Stomach (tissue), 9 donors: Measurements from ENCODE around the gene PTPRE. TPM values are rescaled to one million over a fixed set of nuclear protein-coding genes. Genes with fewer than 3 reads are reported as not detected.

Source experiments
- DNase-seq, 2 donors: peaks; one replicate each; pipeline versions ENCODE4 v3.0.0 to v3.0.0-alpha.2; 2013 to 2019
- H3K27ac ChIP-seq, 5 donors: fragments of 200-600 bp in 4 of 5; sonication (generic) in 4 of 5; one replicate each; pipeline ENCODE4 v1.5.1; 2013 to 2019; ENCODE audit warnings: mild to moderate bottlenecking in 1 of 5, moderate library complexity in 1 of 5
- H3K27me3 ChIP-seq, 3 donors: fragments of 200-600 bp; sonication (generic); one replicate each; pipeline ENCODE4 v1.5.1; 2017 to 2019; ENCODE audit warnings: mixed run types in 1 of 3
- H3K36me3 ChIP-seq, 4 donors: fragments of 200-600 bp; sonication (generic); 1 replicate in 3 of 4; 2 replicates in 1 of 4; pipeline ENCODE4 v1.5.1; 2016 to 2019
- H3K4me1 ChIP-seq, 4 donors: fragments of 200-600 bp; sonication (generic); one replicate each; pipeline ENCODE4 v1.5.1; 2016 to 2019
- H3K4me3 ChIP-seq, 4 donors: fragments of 200-600 bp; sonication (generic) in 3 of 4; one replicate each; pipeline ENCODE4 v1.5.1; 2016 to 2019; ENCODE audit warnings: mild to moderate bottlenecking in 1 of 4
- H3K9me3 ChIP-seq, 4 donors: fragments of 200-600 bp; sonication (generic); one replicate each; pipeline ENCODE4 v1.5.1; 2016 to 2019
- EP300 ChIP-seq: sonication (generic); formaldehyde crosslinking; IDR thresholded peaks from one replicate; pipeline ENCODE4 v1.6.1; 2017; ENCODE audit warnings: antibody characterized with exemption
- POLR2A ChIP-seq, 4 donors: fragments of 450-650 bp; IDR thresholded peaks; one replicate each; pipeline ENCODE4 v1.6.1; 2016; ENCODE audit warnings: antibody characterized with exemption in 4 of 4, control low read depth in 2 of 4, mild to moderate bottlenecking in 1 of 4, moderate library complexity in 1 of 4
- POLR2AphosphoS5 ChIP-seq, 3 donors: sonication (generic); formaldehyde crosslinking; IDR thresholded peaks; one replicate each; pipeline ENCODE4 v1.6.1; 2016; ENCODE audit warnings: antibody characterized with exemption in 3 of 3
- WGBS, 5 donors: extraction: QIAGEN DNeasy Blood & Tissue Kit in 3 of 5; methylation state at CpG; one replicate each; pipeline versions ENCODE4 v1.1.5 to v1.1.7; 2013 to 2018; 5-methylcytosine and 5-hydroxymethylcytosine counted together
- intact Hi-C: fragments of 100-400 bp; cut with DNase I; formaldehyde crosslinking; loops from one replicate; pipeline ENCODE4 v1.15.1; 2023; ENCODE audit warnings: low total_unique reads
- polyA plus RNA-seq, 3 donors: library from polyadenylated mRNA; stranded (reverse); fragments of 200-250 nt; gene quantifications; one replicate each; pipeline ENCODE4 v1.2.3, GENCODE V29; 2013
- total RNA-seq, 5 donors: library from RNA; depleted of rRNA; stranded (reverse); fragments of >200 nt; gene quantifications; one replicate each; pipeline versions ENCODE4 v1.1.0 to v1.2.3, GENCODE V29; 2014 to 2016
- TF ChIP-seq, protein P1 (sequence below), 7 experiments: fragments of 450-650 bp in 4 of 7; fragments of 200-600 bp in 3 of 7; sonication (generic) in 3 of 7; IDR thresholded peaks; one replicate each; pipeline ENCODE4 v1.5.1; 2016 to 2019; ENCODE audit warnings: antibody characterized with exemption in 7 of 7, control low read depth in 2 of 7, mild to moderate bottlenecking in 1 of 7
- donor health status: healthy with polysubstance abuse.
- donor health status: Bipolar disorder and iron deficiency.
- donor health status: healthy.

PTPRE gene
- total and polyA plus RNA-seq, 8 donors: 4.0 to 26.4 (median 8.9) TPM

DNA sequence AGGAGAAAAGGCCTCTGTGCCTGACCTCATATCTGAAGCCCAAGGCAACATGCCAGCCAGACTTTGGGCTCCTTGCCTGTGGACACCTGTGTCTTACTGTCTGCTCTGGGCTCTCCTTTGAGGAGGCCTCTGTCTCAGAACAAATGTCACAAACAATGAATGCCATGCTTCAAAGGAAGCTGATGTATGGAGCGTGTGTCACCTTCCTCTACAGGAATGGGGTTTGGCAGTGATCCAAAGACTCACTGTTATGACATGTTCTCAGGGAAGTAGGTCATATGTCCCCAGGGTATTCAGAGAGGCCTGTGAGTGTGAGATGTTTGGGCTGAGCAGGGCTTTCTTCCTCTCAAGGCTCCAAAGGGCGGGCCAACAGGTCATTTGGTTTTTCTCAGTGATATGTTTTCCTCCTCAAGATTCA, 38.4 kb downstream of the PTPRE start:
- Histone ChIP-seq H3K27me3 (no peaks in the 10 kb centered on the region), H3K4me1 (peaks cover 0 to 15% (median 0%) of the 10 kb centered on the region in 4 donors), H3K9me3 (no peaks in the 10 kb centered on the region), H3K27ac (peak overlapping the region in 1 of 5 donors; percentile 18), H3K4me3 (no peak overlapping the region), H3K36me3 (no peaks in the 10 kb centered on the region)
- DNase-seq: peak; percentile 41 to 88
- intact Hi-C loops: no loop called here
- 62 to 80% (median 73%) methylated on average over 2 of the region's 2 CpGs for WGBS, 5 donors
- TF ChIP-seq POLR2A (IDR thresholded peaks at IDR 0.05) (no peak), POLR2AphosphoS5 (IDR thresholded peaks at IDR 0.05) (peak in 1 of 3 donors; percentile 33)

DNA sequence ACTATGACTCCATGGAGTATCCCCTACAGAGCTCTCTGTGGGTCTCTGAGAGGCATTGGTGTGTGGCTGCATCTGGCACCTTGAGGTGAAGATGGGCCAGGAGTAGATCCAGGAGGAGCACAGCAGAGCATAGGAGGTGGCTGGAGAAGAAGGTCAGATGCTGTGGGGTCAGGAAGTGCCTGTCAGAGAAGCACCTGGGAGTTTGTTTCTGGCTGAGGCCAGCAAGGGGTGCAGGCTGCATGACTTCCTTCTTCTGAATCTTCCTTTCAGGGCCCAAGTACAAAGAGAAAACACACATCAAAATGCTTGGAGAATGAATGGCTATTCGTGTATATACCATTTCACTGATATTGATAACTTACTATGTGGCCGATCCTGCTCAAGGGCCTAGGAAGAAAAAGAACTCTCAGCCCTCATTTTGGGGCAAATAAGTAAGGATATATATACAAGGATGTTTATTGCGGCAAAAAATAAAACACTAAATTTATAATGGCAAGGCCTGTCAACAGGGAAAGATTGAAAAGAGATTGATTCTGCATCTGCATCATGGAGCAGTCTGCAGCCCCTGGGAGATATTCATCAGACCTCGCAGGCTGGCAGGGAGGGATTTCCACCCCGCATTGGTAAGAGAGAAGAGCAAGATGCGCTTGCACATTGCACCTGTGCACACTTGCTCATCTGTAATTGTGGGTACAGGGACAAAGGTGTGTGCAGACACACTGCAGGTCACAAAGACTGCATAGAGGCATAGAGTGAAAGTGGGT, 39.2 kb downstream of the PTPRE start:
- H3K27me3 ChIP-seq: no peaks in the 10 kb centered on the region
- H3K4me3 ChIP-seq: no peak overlapping the region
- 72 to 84% (median 82%) methylated on average over 6 of the region's 6 CpGs for WGBS, 5 donors
- peak overlapping the region in 2 of 5 donors; percentile 18 to 27 for H3K27ac ChIP-seq
- TF ChIP-seq POLR2A (IDR thresholded peaks at IDR 0.05) (no peak), EP300 (no peak), POLR2AphosphoS5 (IDR thresholded peaks at IDR 0.05) (no peak)
- TF ChIP-seq, protein P1, sequence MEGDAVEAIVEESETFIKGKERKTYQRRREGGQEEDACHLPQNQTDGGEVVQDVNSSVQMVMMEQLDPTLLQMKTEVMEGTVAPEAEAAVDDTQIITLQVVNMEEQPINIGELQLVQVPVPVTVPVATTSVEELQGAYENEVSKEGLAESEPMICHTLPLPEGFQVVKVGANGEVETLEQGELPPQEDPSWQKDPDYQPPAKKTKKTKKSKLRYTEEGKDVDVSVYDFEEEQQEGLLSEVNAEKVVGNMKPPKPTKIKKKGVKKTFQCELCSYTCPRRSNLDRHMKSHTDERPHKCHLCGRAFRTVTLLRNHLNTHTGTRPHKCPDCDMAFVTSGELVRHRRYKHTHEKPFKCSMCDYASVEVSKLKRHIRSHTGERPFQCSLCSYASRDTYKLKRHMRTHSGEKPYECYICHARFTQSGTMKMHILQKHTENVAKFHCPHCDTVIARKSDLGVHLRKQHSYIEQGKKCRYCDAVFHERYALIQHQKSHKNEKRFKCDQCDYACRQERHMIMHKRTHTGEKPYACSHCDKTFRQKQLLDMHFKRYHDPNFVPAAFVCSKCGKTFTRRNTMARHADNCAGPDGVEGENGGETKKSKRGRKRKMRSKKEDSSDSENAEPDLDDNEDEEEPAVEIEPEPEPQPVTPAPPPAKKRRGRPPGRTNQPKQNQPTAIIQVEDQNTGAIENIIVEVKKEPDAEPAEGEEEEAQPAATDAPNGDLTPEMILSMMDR (IDR thresholded peaks at IDR 0.05): no peak
- no peak for DNase-seq
- no peaks in the 10 kb centered on the region for H3K9me3 ChIP-seq
- intact Hi-C loops: no loop called here
- H3K4me1 ChIP-seq: peaks cover 0 to 15% (median 0%) of the 10 kb centered on the region in 4 donors
- H3K36me3 ChIP-seq: no peaks in the 10 kb centered on the region

DNA sequence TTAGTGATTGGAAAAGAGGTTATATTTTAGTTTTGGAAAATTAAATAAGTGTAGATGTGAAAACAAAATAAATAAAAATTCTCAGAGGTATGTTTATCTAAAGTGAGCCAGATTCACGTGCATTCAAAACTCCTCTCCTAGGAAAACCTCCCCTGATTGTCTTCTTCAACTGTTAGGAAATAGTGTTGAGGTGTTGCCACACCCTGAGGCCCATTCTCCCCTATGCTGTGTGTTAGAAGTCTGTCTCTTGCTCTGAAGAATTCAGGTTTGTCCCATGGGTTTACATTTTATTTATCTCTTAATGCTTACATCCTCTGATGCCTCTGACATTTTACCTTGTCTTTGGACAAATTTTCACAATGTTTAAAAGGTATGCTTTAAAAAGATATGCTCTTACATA, 40.3 kb downstream of the PTPRE start:
- no peaks in the 10 kb centered on the region for H3K36me3 ChIP-seq
- H3K9me3 ChIP-seq: no peaks in the 10 kb centered on the region
- peaks cover 0 to 15% (median 0%) of the 10 kb centered on the region in 4 donors for H3K4me1 ChIP-seq
- no peak overlapping the region for H3K27ac ChIP-seq
- intact Hi-C loops: no loop called here
- DNase-seq: no peak
- WGBS, 5 donors: 35 to 68% (median 55%) methylated on average over 1 of the region's 1 CpG
- H3K4me3 ChIP-seq: no peak overlapping the region
- no peak for TF ChIP-seq EP300
- TF ChIP-seq, protein P1 (IDR thresholded peaks at IDR 0.05): no peak
- no peak for TF ChIP-seq POLR2AphosphoS5 (IDR thresholded peaks at IDR 0.05)
- no peak for TF ChIP-seq POLR2A (IDR thresholded peaks at IDR 0.05)
- H3K27me3 ChIP-seq: no peaks in the 10 kb centered on the region

DNA sequence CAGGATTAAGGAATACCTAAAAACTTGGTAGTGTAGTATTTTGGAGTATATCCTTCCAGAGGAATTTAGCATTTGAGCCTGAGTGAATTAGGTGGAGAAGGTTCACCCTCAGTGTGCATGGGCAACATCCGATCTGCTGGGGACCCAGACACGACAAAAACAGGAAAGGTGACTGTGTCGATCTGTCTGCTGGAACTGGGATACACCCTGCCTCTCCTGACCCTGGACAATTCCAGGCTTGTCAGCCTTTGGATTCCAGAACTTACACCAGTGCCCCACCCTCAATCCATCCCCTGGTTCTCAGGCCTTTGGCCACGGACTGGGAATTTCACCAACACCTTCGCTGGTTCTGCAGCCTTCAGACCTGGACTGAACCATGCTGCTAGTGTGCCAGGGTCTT, 41.9 kb downstream of the PTPRE start:
- intact Hi-C loops: no loop called here
- no peak overlapping the region for H3K4me3 ChIP-seq
- no peak overlapping the region for H3K27ac ChIP-seq
- WGBS, 5 donors: 82 to 95% (median 84%) methylated on average over 5 of the region's 5 CpGs
- no peaks in the 10 kb centered on the region for H3K27me3 ChIP-seq
- no peak for DNase-seq
- TF ChIP-seq, protein P1 (IDR thresholded peaks at IDR 0.05): no peak
- TF ChIP-seq EP300 (no peak), POLR2AphosphoS5 (IDR thresholded peaks at IDR 0.05) (no peak), POLR2A (IDR thresholded peaks at IDR 0.05) (no peak)
- H3K9me3 ChIP-seq: no peaks in the 10 kb centered on the region
- peaks cover 0 to 15% (median 0%) of the 10 kb centered on the region in 4 donors for H3K4me1 ChIP-seq
- H3K36me3 ChIP-seq: no peaks in the 10 kb centered on the region

DNA sequence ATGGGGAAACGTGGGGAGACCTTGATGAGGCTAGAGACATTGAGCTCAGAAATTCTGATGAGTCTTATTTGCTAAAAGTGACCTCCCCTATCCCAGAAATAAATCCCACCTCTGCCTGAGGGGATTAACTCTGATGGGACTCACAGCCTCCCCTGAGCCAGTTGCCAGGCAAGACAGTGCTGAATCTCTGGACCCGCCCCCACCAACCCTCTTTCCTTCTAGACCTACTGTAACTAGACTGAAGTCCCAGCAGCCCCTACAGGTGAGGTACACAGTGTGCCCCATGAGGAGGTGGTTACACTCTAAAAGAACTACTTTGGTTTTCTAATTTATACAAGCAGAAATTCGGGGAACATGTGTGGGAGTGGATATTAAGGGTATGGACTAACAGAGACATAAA, 42.9 kb downstream of the PTPRE start:
- Histone ChIP-seq H3K36me3 (no peaks in the 10 kb centered on the region), H3K4me3 (no peak overlapping the region), H3K4me1 (peaks cover 0 to 12% (median 0%) of the 10 kb centered on the region in 4 donors), H3K9me3 (no peaks in the 10 kb centered on the region), H3K27ac (no peak overlapping the region), H3K27me3 (no peaks in the 10 kb centered on the region)
- no peak for DNase-seq
- whole genome bisulfite sequencing, 5 donors: 82 to 94% (median 90%) methylated on average over 3 of the region's 3 CpGs
- intact Hi-C loops: no loop called here
- TF ChIP-seq POLR2AphosphoS5 (IDR thresholded peaks at IDR 0.05) (no peak), EP300 (no peak), POLR2A (IDR thresholded peaks at IDR 0.05) (no peak)
- TF ChIP-seq, protein P1 (IDR thresholded peaks at IDR 0.05): no peak
